Hematopoietic multipotent progenitor cell treated with erythropoietin and hydrocortisone succinate and interleukin-3 and kit ligand, for 8 days (in vitro differentiated cells): ENCODE measurements around the gene NAA20.
"Not testable (repeated sequence)": the region's sequence is repeated elsewhere in the genome, so short reads cannot be mapped to it uniquely, and the experiment has no call there.

Source experiments
- DNase-seq: peaks from one replicate; pipeline ENCODE4 v3.0.0-alpha.2; 2015

NAA20 gene

GRCh38 chr20:19992996-19993908, 23.9 kb upstream of the NAA20 start:
- no peak for DNase-seq

- no peak for DNase-seq
Observed at GRCh38 chr20:19993958-19994669, 23.0 kb upstream of the NAA20 start.

- peak; percentile 48 for DNase-seq
Observed at GRCh38 chr20:19995220-19995863, 21.8 kb upstream of the NAA20 start.

- DNase-seq, result no peak
Observed at GRCh38 chr20:19996222-19996621, 20.9 kb upstream of the NAA20 start.

- no peak for DNase-seq
Observed at GRCh38 chr20:19996917-19997316, 20.2 kb upstream of the NAA20 start.

GRCh38 chr20:19998990-19999705, 18.0 kb upstream of the NAA20 start:
- DNase-seq, result no peak

GRCh38 chr20:20000211-20000968, 16.8 kb upstream of the NAA20 start:
- DNase-seq, result no peak

GRCh38 chr20:20002101-20002998, 14.8 kb upstream of the NAA20 start:
- DNase-seq, result no peak

GRCh38 chr20:20003031-20003954, 13.9 kb upstream of the NAA20 start:
- DNase-seq, result no peak

GRCh38 chr20:20003955-20004322, 13.2 kb upstream of the NAA20 start:
- DNase-seq, result not testable (repeated sequence)

GRCh38 chr20:20005342-20005741, 11.8 kb upstream of the NAA20 start:
- DNase-seq, result no peak

GRCh38 chr20:20009784-20010253, 7.3 kb upstream of the NAA20 start:
- no peak for DNase-seq

GRCh38 chr20:20010639-20011500, 6.3 kb upstream of the NAA20 start:
- no peak for DNase-seq

- no peak for DNase-seq
Observed at GRCh38 chr20:20012541-20012940, 4.6 kb upstream of the NAA20 start.

- DNase-seq, result peak; percentile 15
Observed at GRCh38 chr20:20014659-20015058, 2.5 kb upstream of the NAA20 start.

- peak; percentile 21 for DNase-seq
Observed at GRCh38 chr20:20017844-20018185, 653 bp downstream of the NAA20 start.

GRCh38 chr20:20018366-20018765, 1.2 kb downstream of the NAA20 start:
- DNase-seq, result no peak

- peak; percentile 17 for DNase-seq
Observed at GRCh38 chr20:20019123-20019522, 2.0 kb downstream of the NAA20 start.

- DNase-seq, result no peak
Observed at GRCh38 chr20:20020908-20021307, 3.7 kb downstream of the NAA20 start.
